HEK293T (cell line): ENCODE measurements around the gene TRAF2.

Experiments
- CTCF ChIA-PET: fragments of 350-600 bp; formaldehyde crosslinking; extraction: SDS; loops from one replicate; lab custom pipeline; 2021; ENCODE audit warnings: antibody characterized with exemption, inconsistent platforms; lab: Yijun Ruan, JAX
- POLR2A ChIA-PET: fragments of 350-600 bp; formaldehyde crosslinking; extraction: SDS; loops from one replicate; lab custom pipeline; 2020; ENCODE audit warnings: antibody characterized with exemption, inconsistent platforms; lab: Yijun Ruan, JAX
- DNase-seq: peaks from one replicate; pipeline ENCODE4 v3.0.0; 2012; ENCODE audit warnings: mixed read lengths; ENCODE audit errors: extremely low spot score
- ARNT ChIP-seq: fragments of 450-650 bp; IDR thresholded peaks from 2 replicates; pipeline ENCODE4 v1.6.1; 2017; ENCODE audit warnings: mild to moderate bottlenecking
- BHLHE40 ChIP-seq: fragments of 450-650 bp; IDR thresholded peaks from 2 replicates; pipeline ENCODE4 v1.6.1; 2016; ENCODE audit warnings: mild to moderate bottlenecking, moderate library complexity, borderline replicate concordance
- CTBP1 ChIP-seq: fragments of 450-650 bp; IDR thresholded peaks from 2 replicates; pipeline ENCODE4 v1.6.1; 2016; ENCODE audit warnings: borderline replicate concordance
- ELF4 ChIP-seq: fragments of 450-650 bp; IDR thresholded peaks from 2 replicates; pipeline ENCODE4 v1.6.1; 2017; ENCODE audit warnings: antibody characterized with exemption
- FOXA1 ChIP-seq: fragments of 450-650 bp; IDR thresholded peaks from 2 replicates; pipeline ENCODE4 v1.6.1; 2016; ENCODE audit warnings: mild to moderate bottlenecking
- FOXK2 ChIP-seq: fragments of 450-650 bp; IDR thresholded peaks from 2 replicates; pipeline ENCODE4 v1.6.1; 2016; ENCODE audit warnings: mild to moderate bottlenecking
- FOXM1 ChIP-seq: fragments of 450-650 bp; IDR thresholded peaks from 2 replicates; pipeline ENCODE4 v1.6.1; 2017; ENCODE audit warnings: mild to moderate bottlenecking, borderline replicate concordance
- HDGF ChIP-seq: fragments of 450-650 bp; IDR thresholded peaks from 2 replicates; pipeline ENCODE4 v1.6.1; 2017; ENCODE audit warnings: antibody characterized with exemption, borderline replicate concordance
- L3MBTL2 ChIP-seq: fragments of 450-650 bp; conservative IDR thresholded peaks from 2 replicates; pipeline ENCODE4 v1.6.1; 2016; ENCODE audit warnings: mild to moderate bottlenecking
- LEF1 ChIP-seq: fragments of 450-650 bp; IDR thresholded peaks from 2 replicates; pipeline ENCODE4 v1.6.1; 2017; ENCODE audit warnings: mild to moderate bottlenecking, borderline replicate concordance
- NFRKB ChIP-seq: fragments of 450-650 bp; IDR thresholded peaks from 2 replicates; pipeline ENCODE4 v1.6.1; 2016; ENCODE audit warnings: mild to moderate bottlenecking, moderate library complexity
- SP1 ChIP-seq: fragments of 450-650 bp; IDR thresholded peaks from 2 replicates; pipeline ENCODE4 v1.6.1; 2017
- SUZ12 ChIP-seq: fragments of 450-650 bp; IDR thresholded peaks from 2 replicates; pipeline ENCODE4 v1.6.1; 2016; ENCODE audit warnings: mild to moderate bottlenecking
- TARDBP ChIP-seq: fragments of 450-650 bp; IDR thresholded peaks from 2 replicates; pipeline ENCODE4 v1.6.1; 2016
- ZNF384 ChIP-seq: fragments of 450-650 bp; IDR thresholded peaks from 2 replicates; pipeline ENCODE4 v1.6.1; 2016
- TF ChIP-seq, protein P1 (sequence below): fragments of 450-650 bp; IDR thresholded peaks from 2 replicates; pipeline ENCODE4 v1.6.1; 2016

TRAF2 gene

DNA sequence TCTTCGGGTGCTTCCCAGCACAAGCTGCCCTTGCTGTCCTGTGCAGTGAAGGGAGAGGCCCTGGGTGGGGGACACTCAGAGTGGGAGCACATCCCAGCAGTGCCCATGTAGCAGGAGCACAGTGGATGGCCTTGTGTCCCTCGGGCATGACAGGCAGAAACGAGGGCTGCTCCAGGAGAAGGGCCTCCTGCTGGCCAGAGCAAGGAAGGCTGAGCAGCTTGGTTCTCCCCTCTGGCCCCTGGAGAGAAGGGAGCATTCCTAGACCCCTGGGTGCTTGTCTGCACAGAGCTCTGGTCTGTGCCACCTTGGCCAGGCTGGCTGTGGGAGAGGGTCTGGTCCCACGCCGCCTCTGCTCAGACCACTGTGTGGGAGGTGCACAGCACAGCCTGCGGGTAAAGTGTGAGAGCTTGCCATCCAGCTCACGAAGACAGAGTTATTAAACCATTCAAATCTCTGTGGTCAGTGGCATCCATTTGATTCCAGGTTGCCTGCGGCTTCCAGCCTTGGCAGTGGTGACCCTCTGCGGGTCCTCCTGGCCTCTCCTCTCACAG lies 39.9 kb downstream of the TRAF2 start:
- TF ChIP-seq LEF1: no peak
- no peak for TF ChIP-seq FOXA1
- TF ChIP-seq ELF4: no peak
- TF ChIP-seq ARNT: no peak
- no peak for TF ChIP-seq BHLHE40
- no peak for TF ChIP-seq HDGF
- TF ChIP-seq L3MBTL2: no peak
- TF ChIP-seq FOXK2: no peak
- TF ChIP-seq, protein P1, sequence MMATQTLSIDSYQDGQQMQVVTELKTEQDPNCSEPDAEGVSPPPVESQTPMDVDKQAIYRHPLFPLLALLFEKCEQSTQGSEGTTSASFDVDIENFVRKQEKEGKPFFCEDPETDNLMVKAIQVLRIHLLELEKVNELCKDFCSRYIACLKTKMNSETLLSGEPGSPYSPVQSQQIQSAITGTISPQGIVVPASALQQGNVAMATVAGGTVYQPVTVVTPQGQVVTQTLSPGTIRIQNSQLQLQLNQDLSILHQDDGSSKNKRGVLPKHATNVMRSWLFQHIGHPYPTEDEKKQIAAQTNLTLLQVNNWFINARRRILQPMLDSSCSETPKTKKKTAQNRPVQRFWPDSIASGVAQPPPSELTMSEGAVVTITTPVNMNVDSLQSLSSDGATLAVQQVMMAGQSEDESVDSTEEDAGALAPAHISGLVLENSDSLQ: no peak
- no peak for TF ChIP-seq CTBP1
- no peak for TF ChIP-seq SP1
- TF ChIP-seq TARDBP: no peak
- TF ChIP-seq FOXM1: no peak
- no peak for TF ChIP-seq NFRKB
- DNase-seq: no peak
- POLR2A ChIA-PET: interaction anchor here (1.2 kb wide), 1 partner anchor 160 kb away, joined by 3 read pairs; no protein-coding TSS in a partner anchor
- CTCF ChIA-PET: no interaction called here

DNA sequence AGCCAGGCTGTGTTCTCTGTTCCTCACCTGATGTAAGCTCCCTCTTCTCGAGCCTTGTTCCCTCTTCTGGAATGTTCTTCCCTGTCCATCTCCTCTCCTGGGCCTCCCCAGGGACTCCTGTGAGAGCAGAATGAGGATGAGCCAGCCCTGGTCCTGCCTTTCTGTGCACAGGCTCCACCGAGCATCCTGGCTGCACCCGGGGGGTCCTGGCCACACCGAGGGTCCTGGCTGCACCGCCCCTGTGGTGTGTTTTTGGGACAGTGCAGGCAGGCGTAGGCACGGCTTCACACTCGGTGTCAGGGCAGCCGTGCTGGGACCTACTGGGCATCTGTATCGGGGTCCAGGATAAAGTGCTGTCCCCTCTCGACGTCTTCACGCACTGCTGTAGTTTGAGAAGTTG lies 40.4 kb downstream of the TRAF2 start:
- ChIA-PET POLR2A (interaction anchor here (1.2 kb wide), 1 partner anchor 160 kb away, joined by 3 read pairs; no protein-coding TSS in a partner anchor), CTCF (no interaction called here)
- no peak for DNase-seq
- TF ChIP-seq ARNT (no peak), LEF1 (no peak), BHLHE40 (no peak), NFRKB (no peak), ZNF384 (no peak), FOXM1 (no peak)
- TF ChIP-seq, protein P1: no peak

DNA sequence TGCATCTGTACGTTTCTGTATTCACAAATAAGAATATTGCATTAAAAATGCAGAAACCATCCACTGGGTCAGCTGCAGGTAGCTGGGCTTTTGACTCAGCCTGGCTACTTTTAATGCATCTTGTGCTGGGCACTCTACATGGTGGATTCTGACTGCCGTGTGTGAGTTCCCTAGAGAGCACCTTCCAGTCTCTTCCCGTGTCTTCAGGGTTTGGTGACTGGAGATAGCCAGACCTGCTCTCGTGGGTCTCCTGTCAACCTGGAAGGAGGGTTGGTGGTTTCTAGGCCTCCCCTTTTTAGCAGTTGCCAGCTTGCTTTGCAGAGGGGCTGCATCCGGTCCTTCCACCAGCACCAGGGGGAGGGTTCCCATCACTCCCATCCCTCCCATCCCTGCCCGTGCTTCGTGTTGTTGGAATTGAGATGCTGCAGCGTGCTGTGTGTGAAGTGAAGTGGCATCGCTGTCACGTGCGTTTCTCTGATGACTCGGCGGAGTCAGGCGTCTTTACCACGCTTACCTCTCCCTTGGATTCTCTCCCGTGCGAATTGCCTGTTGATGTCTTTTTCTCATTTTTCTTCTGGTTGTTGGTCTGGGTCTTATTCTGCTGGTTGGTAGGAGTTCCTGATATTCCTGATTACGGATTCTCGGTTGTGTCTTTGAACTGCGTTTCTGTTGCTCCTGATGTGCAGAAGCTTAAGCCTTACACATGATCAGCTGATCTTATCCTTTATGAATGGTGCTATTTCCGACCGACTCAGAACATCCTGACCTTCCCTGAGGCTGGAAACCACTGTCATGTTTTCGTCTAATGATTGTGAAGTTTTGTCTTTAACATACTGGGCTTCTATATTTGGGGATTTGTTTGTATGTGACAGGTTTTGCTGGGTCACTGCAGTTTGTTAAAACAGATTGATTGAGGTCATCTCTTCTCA lies 41.3 kb downstream of the TRAF2 start:
- DNase-seq: no peak
- no peak for TF ChIP-seq TARDBP
- TF ChIP-seq, protein P1: no peak
- no peak for TF ChIP-seq L3MBTL2
- no peak for TF ChIP-seq BHLHE40
- no peak for TF ChIP-seq ZNF384
- TF ChIP-seq CTBP1: no peak
- no peak for TF ChIP-seq FOXA1
- no peak for TF ChIP-seq FOXM1
- no peak for TF ChIP-seq SUZ12
- TF ChIP-seq HDGF: no peak
- TF ChIP-seq ARNT: no peak
- TF ChIP-seq FOXK2: no peak
- TF ChIP-seq LEF1: no peak
- TF ChIP-seq NFRKB: no peak
- TF ChIP-seq SP1: no peak
- TF ChIP-seq ELF4: no peak
- CTCF ChIA-PET: interaction anchor here (0.5 kb wide), 1 partner anchor 296 kb away, joined by 3 read pairs; no protein-coding TSS in a partner anchor
- POLR2A ChIA-PET: no interaction called here

DNA sequence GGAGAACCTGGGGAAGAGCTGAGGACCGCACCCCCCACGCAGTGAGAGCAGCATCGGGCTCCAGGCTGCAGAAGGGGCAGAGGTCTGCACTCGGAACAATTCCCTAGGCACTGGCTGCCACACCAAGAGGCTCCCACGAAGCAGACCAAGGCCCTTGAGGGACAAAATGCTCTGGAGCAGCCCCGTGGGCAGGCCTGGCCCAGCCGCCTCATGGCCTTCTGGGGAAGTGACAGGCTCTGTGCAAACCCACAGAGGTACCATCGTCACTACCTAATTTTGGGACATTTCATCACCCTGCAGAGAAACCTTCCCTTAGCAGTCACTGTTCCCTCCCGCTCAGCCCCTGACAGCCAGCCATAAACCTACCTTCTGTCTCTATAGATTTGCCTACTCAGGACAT lies 42.3 kb downstream of the TRAF2 start:
- TF ChIP-seq ELF4 (no peak), ARNT (no peak), FOXM1 (no peak), FOXK2 (no peak), FOXA1 (no peak), ZNF384 (no peak), HDGF (no peak), L3MBTL2 (no peak), SUZ12 (no peak), CTBP1 (no peak)
- TF ChIP-seq, protein P1: no peak
- ChIA-PET POLR2A (no interaction called here), CTCF (no interaction called here)
- DNase-seq: no peak

DNA sequence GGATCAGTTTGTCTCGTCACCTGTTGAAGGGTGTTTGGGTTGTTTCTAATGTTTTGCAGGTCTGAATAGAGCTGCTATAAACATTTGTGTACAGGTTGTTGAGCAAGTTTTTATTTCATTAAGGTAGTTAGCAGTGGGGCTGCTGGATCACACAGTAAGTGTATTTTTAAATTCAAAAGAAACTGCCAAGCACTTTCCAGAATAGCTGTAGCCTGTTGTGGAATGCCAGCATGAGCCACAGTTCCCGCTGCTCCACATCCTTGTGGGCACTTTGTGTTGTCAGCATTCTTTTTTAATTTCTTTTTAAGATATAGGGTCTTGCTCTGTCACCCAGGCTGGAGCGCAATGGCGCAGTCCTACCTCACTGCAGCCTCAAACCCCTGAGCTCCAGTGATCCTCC lies 43.7 kb downstream of the TRAF2 start:
- POLR2A ChIA-PET: no interaction called here

More for the DNA sequence above, 43.7 kb downstream of the TRAF2 start:
- CTCF ChIA-PET: no interaction called here
- no peak for DNase-seq
- TF ChIP-seq FOXM1 (no peak), NFRKB (no peak), FOXK2 (no peak), BHLHE40 (no peak), SP1 (no peak), LEF1 (no peak), HDGF (no peak), ELF4 (no peak), ARNT (no peak), ZNF384 (no peak), FOXA1 (no peak), SUZ12 (no peak), L3MBTL2 (no peak), TARDBP (no peak), CTBP1 (no peak)
- TF ChIP-seq, protein P1: no peak
